Subcutaneous abdominal adipose tissue (tissue), 5 donors: Measurements from ENCODE around the gene EXD3.
"Not testable (repeated sequence)": the region's sequence is repeated elsewhere in the genome, so short reads cannot be mapped to it uniquely, and the experiment has no call there.

ENCODE experiments used
- H3K27ac ChIP-seq: one replicate; pipeline ENCODE4 v1.7.0; 2013; ENCODE audit warnings: low read depth, mild to moderate bottlenecking, inconsistent platforms, low read length, moderate library complexity
- H3K27me3 ChIP-seq, 5 donors: one replicate each; pipeline ENCODE4 v1.7.0; 2013; ENCODE audit warnings: low read length in 5 of 5, inconsistent platforms in 1 of 5; ENCODE audit not compliant: control insufficient read depth in 5 of 5, insufficient read depth in 4 of 5
- H3K36me3 ChIP-seq, 5 donors: one replicate each; pipeline ENCODE4 v1.7.0; 2013; ENCODE audit warnings: low read length in 5 of 5; ENCODE audit not compliant: control insufficient read depth in 5 of 5, insufficient read depth in 5 of 5
- H3K4me1 ChIP-seq, 5 donors: one replicate each; pipeline ENCODE4 v1.7.0; 2013; ENCODE audit warnings: low read length in 5 of 5, mild to moderate bottlenecking in 3 of 5, moderate library complexity in 1 of 5; ENCODE audit not compliant: control insufficient read depth in 5 of 5, insufficient read depth in 5 of 5
- H3K4me3 ChIP-seq, 5 donors: one replicate each; pipeline ENCODE4 v1.7.0; 2013; ENCODE audit warnings: low read length in 5 of 5, low read depth in 1 of 5
- H3K9ac ChIP-seq, 5 donors: one replicate each; pipeline ENCODE4 v1.7.0; 2013; ENCODE audit warnings: low read length in 5 of 5, mild to moderate bottlenecking in 4 of 5, moderate library complexity in 3 of 5
- H3K9me3 ChIP-seq, 5 donors: one replicate each; pipeline ENCODE4 v1.7.0; 2013; ENCODE audit warnings: low read length in 5 of 5; ENCODE audit not compliant: control insufficient read depth in 5 of 5
- donor health status: healthy.
- donor health status: healthy.
- donor health status: healthy.
- donor health status: healthy.
- donor health status: healthy.

EXD3 gene

DNA sequence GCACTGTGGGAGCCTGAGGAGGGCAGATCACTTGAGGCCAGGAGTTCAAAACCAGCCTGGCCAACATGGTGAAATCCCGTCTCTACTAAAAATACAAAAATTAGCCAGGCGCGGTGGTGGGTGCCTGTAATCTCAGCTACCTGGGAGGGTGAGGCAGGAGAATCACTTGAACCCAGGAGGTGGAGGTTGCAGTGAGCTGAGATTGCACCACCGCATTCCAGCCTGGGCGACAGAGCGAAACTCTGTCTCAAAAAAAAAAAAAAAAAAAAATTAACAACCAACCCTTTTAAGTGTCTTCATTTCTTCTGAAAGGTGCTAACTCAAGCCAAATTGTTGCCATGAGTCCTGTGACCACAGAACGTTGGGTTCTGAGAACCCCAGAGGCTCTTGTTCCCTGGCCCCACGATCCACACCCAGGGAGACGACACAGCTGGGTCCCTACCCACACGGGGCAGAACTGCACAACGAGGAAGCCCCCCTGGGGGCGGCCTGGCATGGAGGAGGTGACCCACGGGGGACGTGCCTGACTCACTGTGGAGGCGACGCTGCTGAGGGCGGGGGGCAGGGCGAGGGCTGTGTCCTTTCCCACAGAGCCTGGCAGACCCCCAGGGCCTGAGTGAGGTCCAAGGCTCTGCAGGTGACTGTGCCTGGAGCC is 12.6 kb downstream of the EXD3 start:
- not testable (repeated sequence) for H3K4me3 ChIP-seq, H3K9ac ChIP-seq, H3K27ac ChIP-seq, H3K9me3 ChIP-seq, H3K27me3 ChIP-seq, H3K36me3 ChIP-seq
- H3K4me1 ChIP-seq, result peaks cover 0 to 41% (median 31%) of the 10 kb centered on the region in 5 donors

DNA sequence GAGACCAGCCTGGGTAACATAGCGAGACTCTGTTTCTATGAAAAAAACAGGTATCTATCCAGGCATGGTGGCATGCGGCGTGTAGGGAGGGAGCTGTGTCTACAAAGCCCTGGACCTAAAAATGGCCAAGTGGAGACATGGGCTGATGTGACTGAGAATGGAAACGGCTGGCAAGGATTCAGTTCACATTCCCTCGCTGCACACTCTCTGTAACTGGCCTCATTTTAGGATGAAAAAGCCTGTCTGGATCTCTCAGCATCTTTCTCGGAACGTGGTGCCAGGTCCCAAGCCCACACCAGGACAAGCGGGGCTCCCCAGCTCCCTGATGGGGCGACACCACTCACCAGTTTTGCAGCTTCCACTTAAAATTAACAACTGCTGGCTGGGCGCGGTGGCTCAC is 13.4 kb downstream of the EXD3 start:
- Histone ChIP-seq H3K4me3 (no peak overlapping the region), H3K9me3 (no peaks in the 10 kb centered on the region), H3K4me1 (peaks cover 0 to 41% (median 31%) of the 10 kb centered on the region in 5 donors), H3K27me3 (no peaks in the 10 kb centered on the region), H3K36me3 (no peaks in the 10 kb centered on the region), H3K27ac (no peak overlapping the region), H3K9ac (no peak overlapping the region)

DNA sequence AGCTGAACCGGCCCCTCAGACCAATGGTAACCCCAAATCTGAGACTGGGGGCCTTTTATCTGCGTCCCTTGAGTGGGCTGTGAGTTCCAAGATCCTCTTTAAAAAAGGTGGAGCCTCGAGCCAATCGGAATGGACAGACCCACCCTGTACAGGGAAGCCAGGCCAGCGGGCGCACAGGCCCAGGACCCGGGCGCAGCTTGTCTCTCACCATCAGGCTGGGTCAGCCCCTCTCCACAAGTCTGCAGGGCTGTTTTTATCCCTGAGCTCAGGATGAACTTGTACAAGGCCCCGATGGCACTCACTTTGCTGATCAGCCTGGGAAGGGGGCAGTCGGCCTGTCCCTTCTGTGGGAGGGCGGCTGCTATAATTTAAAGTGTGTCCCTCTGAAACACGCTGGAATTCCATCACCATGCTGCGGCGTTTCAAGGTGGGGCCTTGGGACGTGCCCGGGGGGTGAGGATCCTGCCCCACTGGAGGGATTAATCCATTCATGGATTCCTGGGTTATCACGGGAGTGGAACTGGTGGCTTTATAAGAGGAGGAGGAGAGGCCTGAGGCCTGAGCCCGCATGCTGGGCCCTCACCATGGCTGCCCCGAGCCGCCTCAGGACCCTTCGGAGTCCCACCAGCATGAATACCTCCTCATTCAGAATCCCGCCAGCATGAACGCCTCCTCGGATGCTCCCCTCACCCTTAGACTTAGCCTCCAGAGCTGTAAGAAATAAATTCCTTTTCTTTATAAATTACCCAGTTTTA is 14.1 kb downstream of the EXD3 start:
- no peak overlapping the region for H3K4me3 ChIP-seq
- H3K36me3 ChIP-seq, result no peaks in the 10 kb centered on the region
- H3K9ac ChIP-seq, result no peak overlapping the region
- H3K9me3 ChIP-seq, result no peaks in the 10 kb centered on the region
- no peak overlapping the region for H3K27ac ChIP-seq
- H3K4me1 ChIP-seq, result peaks cover 0 to 41% (median 29%) of the 10 kb centered on the region in 5 donors
- no peaks in the 10 kb centered on the region for H3K27me3 ChIP-seq

DNA sequence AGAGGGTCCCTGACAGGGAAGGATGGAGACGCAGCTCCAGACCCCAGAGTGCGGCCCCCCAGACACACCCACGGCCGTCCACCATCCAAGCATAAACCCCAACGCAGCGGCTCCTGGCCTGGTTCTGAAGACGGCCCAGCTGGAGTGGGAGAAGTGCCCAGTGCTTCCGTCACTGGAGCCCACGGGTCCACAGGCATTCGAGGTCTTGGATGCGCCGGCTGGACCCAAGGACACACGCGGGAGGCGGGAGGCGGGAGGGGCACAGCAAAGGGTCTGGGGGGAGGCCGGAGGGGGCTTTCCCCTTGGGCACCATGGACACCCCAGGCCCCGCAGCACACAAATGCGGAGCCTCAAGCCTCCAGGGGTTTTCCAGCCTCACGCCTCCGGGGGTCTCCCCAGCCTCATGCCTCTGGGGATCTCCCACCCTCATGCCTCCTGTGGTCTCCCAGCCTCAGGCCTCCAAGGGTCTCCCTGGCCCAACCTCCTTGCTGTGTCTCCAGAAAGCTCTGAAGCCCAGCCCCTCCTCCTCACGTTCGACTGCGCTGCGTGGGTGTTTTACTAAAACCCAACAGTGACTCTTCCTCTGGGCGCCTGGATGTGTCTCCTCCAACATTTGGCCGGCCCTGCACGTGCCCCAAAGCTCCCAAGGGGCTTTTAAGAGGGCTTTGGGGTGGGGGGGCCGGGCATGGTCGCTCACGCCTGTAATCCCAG is 15.2 kb downstream of the EXD3 start:
- H3K27me3 ChIP-seq, result no peaks in the 10 kb centered on the region
- no peaks in the 10 kb centered on the region for H3K9me3 ChIP-seq
- peak overlapping the region; percentile 23 for H3K27ac ChIP-seq
- peak overlapping the region in 4 of 5 donors; percentile 20 to 75 (median 42) for H3K9ac ChIP-seq
- H3K36me3 ChIP-seq, result no peaks in the 10 kb centered on the region
- H3K4me3 ChIP-seq, result peak overlapping the region in 4 of 5 donors; percentile 47 to 64 (median 54)
- H3K4me1 ChIP-seq, result peaks cover 0 to 41% (median 29%) of the 10 kb centered on the region in 5 donors

DNA sequence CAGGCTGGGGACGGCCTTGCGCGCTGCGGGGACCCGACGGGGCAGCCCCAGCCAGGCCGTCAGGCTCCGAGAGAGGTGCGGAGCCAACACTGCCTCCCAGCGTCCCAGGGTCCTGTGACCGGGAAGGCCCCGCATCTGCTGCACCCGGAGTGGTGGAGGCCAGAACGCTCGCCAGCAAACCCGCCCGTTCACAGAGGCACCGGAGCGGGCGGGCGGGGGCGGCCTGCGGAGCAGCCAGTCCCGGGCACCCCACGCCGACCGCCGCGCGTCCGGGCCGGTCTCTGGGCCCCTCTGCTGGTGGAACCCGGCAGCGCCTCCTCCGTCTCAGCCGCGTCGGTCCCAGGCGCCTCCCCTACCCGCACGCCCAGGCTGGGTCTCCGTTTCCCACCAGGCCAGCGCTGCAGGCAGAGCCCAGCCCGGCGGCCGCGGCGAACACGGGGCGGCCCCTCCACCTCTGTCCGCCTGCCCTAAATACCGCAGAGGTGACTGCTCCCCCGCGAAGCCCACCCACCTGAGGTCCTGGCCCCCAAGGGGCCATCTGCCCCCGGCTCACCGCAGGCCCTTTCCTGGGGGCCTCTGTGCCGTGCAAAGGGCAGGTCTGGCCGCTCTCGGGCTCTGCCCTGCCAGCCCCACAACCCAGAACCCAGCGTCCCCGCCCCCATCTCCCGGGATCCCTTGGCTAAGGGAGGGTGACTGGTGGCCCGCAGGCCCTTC is 15.9 kb downstream of the EXD3 start:
- Histone ChIP-seq H3K9me3 (no peaks in the 10 kb centered on the region), H3K9ac (peak overlapping the region in 4 of 5 donors; percentile 20 to 75 (median 42)), H3K27ac (peak overlapping the region; percentile 23), H3K4me1 (peaks cover 0 to 36% (median 25%) of the 10 kb centered on the region in 5 donors), H3K4me3 (peak overlapping the region in 4 of 5 donors; percentile 47 to 64 (median 54)), H3K36me3 (no peaks in the 10 kb centered on the region), H3K27me3 (no peaks in the 10 kb centered on the region)

DNA sequence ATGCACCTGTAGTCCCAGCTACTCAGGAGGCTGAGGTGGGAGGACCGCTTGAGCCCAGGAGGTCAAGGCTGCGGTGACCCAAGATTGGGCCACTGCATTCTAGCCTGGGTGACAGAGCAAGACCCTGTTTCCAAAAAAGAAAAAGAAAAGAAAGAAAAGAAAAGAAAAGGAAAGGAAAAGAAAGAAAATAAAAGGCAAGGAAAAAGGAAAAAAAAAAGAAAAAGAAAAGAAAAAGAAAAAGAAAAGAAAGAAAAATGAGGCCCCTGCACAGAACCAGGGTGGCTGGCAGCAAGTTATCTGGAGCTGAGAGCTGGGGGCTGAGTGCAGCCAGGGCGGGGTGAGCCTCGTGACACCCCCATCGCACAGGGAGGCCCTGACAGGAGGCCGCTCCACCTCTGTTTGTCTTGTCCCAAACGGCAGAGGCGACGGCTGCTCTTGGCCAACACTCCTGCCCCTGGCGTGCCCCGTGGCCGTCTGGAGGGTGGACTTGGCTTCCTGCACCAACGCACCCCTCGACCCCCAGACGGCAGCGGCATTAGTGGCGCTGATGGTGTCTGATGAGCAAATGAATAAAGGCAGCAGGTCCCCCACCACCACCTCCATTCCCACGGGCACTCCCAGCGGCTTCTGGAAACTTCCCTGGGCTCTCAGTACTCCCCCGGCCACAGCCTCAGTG is 16.7 kb downstream of the EXD3 start:
- Histone ChIP-seq H3K27ac (no peak overlapping the region), H3K9me3 (no peaks in the 10 kb centered on the region), H3K4me1 (peaks cover 0 to 30% (median 20%) of the 10 kb centered on the region in 5 donors), H3K36me3 (no peaks in the 10 kb centered on the region), H3K27me3 (no peaks in the 10 kb centered on the region), H3K9ac (no peak overlapping the region), H3K4me3 (peak overlapping the region in 4 of 5 donors; percentile 44 to 64 (median 50))

DNA sequence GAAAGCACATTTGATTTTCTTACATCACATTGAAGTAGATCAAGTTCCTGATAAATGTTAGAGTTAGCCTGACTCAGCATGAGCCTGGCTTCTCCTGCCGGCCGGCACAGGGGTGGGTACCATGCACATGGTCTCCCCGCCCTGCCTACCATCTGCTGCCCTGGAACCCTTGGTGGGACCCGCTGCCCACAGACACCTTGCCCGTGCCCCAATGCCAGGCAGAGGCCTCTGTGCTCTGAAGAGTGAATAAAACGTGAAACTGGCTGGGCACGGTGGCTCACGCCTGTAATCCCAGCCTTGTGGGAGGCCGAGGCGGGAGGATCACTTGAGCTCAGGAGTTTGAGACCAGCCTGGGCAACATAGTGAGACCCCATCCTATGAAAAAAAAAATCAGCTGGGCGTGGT is 17.3 kb downstream of the EXD3 start:
- no peak overlapping the region for H3K27ac ChIP-seq
- peaks cover 0 to 24% (median 14%) of the 10 kb centered on the region in 5 donors for H3K4me1 ChIP-seq
- H3K36me3 ChIP-seq, result no peaks in the 10 kb centered on the region
- H3K4me3 ChIP-seq, result no peak overlapping the region
- no peaks in the 10 kb centered on the region for H3K27me3 ChIP-seq
- H3K9ac ChIP-seq, result no peak overlapping the region
- H3K9me3 ChIP-seq, result no peaks in the 10 kb centered on the region

DNA sequence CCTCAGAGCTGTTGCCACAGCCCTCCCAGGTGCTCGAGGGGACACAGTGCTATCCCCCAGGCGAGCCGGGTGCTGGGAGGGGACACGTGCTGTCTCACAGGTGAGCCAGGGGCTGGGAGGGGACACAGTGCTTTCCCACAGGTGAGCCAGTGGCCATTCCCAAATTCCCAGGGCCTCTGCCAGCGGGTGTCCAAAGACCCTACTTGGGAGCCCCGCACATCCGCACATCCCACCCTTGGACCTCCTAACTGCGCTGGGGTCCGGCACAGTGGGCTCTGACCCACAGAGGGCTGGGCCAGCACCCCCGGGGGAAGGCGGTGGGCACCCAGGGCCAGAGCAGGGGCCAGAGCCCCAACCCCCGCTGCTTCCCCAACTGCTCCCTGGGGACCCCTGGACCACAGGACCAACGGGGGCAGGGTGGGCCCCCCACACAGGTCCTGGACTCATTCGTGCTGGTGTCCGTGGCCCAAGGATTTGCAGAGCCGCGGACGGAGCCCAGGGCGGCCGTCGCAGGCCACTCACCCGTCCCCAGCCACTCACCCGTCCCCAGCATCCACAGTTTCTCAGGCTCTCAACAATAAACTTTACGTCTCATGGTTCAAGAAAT is 17.9 kb downstream of the EXD3 start:
- Histone ChIP-seq H3K27ac (no peak overlapping the region), H3K27me3 (no peaks in the 10 kb centered on the region), H3K4me3 (no peak overlapping the region), H3K9ac (no peak overlapping the region), H3K4me1 (peaks cover 0 to 21% (median 12%) of the 10 kb centered on the region in 5 donors), H3K36me3 (no peaks in the 10 kb centered on the region), H3K9me3 (no peaks in the 10 kb centered on the region)

DNA sequence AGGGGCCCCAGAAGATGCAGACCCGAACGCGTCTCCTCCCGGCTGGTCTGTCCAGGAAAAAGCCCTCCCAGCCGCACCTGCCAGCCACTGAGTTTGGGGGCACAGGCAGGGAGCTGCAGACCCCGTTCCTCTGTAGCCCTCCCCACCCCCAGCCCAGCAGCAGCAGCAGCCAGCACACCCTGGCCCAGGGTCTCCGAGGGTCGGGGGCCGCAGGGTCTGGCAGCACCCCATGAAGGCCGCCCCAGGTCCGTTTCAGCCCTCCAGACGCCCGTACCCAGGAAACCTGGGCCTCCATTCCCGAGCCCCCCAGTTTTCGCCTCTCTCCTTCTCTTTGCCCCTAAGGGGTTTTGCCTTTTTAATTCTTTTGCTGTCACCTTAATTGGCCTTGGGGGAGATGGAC is 19.7 kb downstream of the EXD3 start:
- H3K9ac ChIP-seq, result no peak overlapping the region
- peaks cover 0 to 4% (median 0%) of the 10 kb centered on the region in 5 donors for H3K36me3 ChIP-seq
- no peaks in the 10 kb centered on the region for H3K27me3 ChIP-seq
- H3K4me1 ChIP-seq, result peaks cover 0 to 21% (median 12%) of the 10 kb centered on the region in 5 donors
- H3K4me3 ChIP-seq, result no peak overlapping the region
- no peak overlapping the region for H3K27ac ChIP-seq
- no peaks in the 10 kb centered on the region for H3K9me3 ChIP-seq
